OCI-LY7 (cell line): ENCODE data around the gene MRPS23. TPM values are rescaled to one million over a fixed set of nuclear protein-coding genes. Genes with fewer than 3 reads are reported as not detected.

Source experiments
- BruUV-seq: library from RNA; stranded (reverse); fragments of 400-500 nt; replicated peaks from 2 replicates; lab custom pipeline; 2021; lab: Mats Ljungman, UMichigan
- CTCF ChIA-PET: fragments of 300-600 bp; sonication (Branson Sonifier 250); formaldehyde crosslinking; loops from one replicate; lab custom pipeline; 2022; ENCODE audit warnings: antibody characterized with exemption; ENCODE audit not compliant: unreplicated experiment; lab: Charles Lee
- POLR2A ChIA-PET: fragments of 300-600 bp; sonication (Branson Sonifier 250); formaldehyde crosslinking; loops from one replicate; lab custom pipeline; 2022; ENCODE audit warnings: antibody characterized with exemption; lab: Charles Lee
- DNase-seq: peaks from one replicate; pipeline ENCODE4 v3.0.0-alpha.2; 2015; ENCODE audit warnings: low spot score
- H2AFZ ChIP-seq: fragments of 200-600 bp; sonication (generic), shearing (Covaris generic); 2 replicates; pipeline ENCODE4 v1.6.1; 2014; ENCODE audit warnings: mild to moderate bottlenecking, antibody characterized with exemption, low read length, moderate library complexity
- H3K27ac ChIP-seq: fragments of 200-600 bp; sonication (generic); 2 replicates; pipeline ENCODE4 v1.5.1; 2014; ENCODE audit warnings: mixed run types, low read depth, mild to moderate bottlenecking, moderate library complexity, low read length, inconsistent platforms; ENCODE audit not compliant: poor library complexity, severe bottlenecking
- H3K36me3 ChIP-seq: fragments of 200-600 bp; sonication (generic); 2 replicates; pipeline ENCODE4 v1.6.1; 2014; ENCODE audit warnings: mild to moderate bottlenecking, antibody characterized with exemption, low read length, moderate library complexity, mixed read lengths; ENCODE audit not compliant: insufficient read depth
- H3K4me1 ChIP-seq: fragments of 200-600 bp; sonication (generic); 2 replicates; pipeline ENCODE4 v1.5.1; 2014; ENCODE audit warnings: mild to moderate bottlenecking, low read length; ENCODE audit not compliant: insufficient read depth, poor library complexity, severe bottlenecking
- H3K4me2 ChIP-seq: fragments of 200-600 bp; sonication (generic); 2 replicates; pipeline ENCODE4 v1.6.1; 2014; ENCODE audit warnings: mild to moderate bottlenecking, low read length
- H3K4me3 ChIP-seq: fragments of 200-600 bp; sonication (generic); 2 replicates; pipeline ENCODE4 v1.5.1; 2014; ENCODE audit warnings: mild to moderate bottlenecking, low read depth, low read length; ENCODE audit not compliant: poor library complexity, severe bottlenecking
- H3K79me2 ChIP-seq: fragments of 200-600 bp; sonication (generic); 2 replicates; pipeline ENCODE4 v1.6.1; 2016; ENCODE audit warnings: low read depth, mild to moderate bottlenecking, low read length, moderate library complexity, mixed read lengths; ENCODE audit not compliant: insufficient read depth
- H3K9me2 ChIP-seq: fragments of 200-600 bp; sonication (generic); 2 replicates; pipeline ENCODE4 v1.6.1; 2016; ENCODE audit warnings: mild to moderate bottlenecking, low read length, mixed read lengths; ENCODE audit not compliant: insufficient read depth
- H3K9me3 ChIP-seq: fragments of 200-600 bp; sonication (generic); 2 replicates; pipeline ENCODE4 v1.6.1; 2014; ENCODE audit warnings: mild to moderate bottlenecking, mixed run types, low read length, mixed read lengths
- H4K20me1 ChIP-seq: fragments of 200-600 bp; sonication (generic); 2 replicates; pipeline ENCODE4 v1.6.1; 2014; ENCODE audit warnings: mild to moderate bottlenecking, antibody characterized with exemption, low read length, moderate library complexity, mixed read lengths; ENCODE audit not compliant: insufficient read depth
- EZH2phosphoT487 ChIP-seq: fragments of 200-600 bp; sonication (generic); IDR thresholded peaks from 2 replicates; pipeline ENCODE4 v1.6.1; 2018; ENCODE audit warnings: low read depth, borderline replicate concordance, mild to moderate bottlenecking, mixed run types, antibody characterized with exemption, low read length, moderate library complexity, mixed read lengths
- intact Hi-C: fragments of 100-400 bp; cut with micrococcal nuclease; formaldehyde crosslinking; loops from one replicate; pipeline ENCODE4 v1.10.0; 2022; ENCODE audit not compliant: unreplicated experiment
- total RNA-seq, 2 experiments: library from RNA; depleted of rRNA in 1 of 2; stranded (reverse); fragments of >200 nt in 1 of 2; shearing (Covaris generic) in 1 of 2; gene quantifications; 2 replicates each; pipeline ENCODE4 v1.2.3, GENCODE V29; 2014 to 2022
- TF ChIP-seq, protein P1 (sequence below): fragments of 200-600 bp; sonication (generic); conservative IDR thresholded peaks from 2 replicates; pipeline ENCODE4 v1.5.1; 2014; ENCODE audit warnings: mild to moderate bottlenecking, antibody characterized with exemption, low read length, moderate library complexity, mixed read lengths

MRPS23 gene
- total RNA-seq, 2 experiments from 2014 or later = 50.3 to 73.5 TPM

- H3K79me2 ChIP-seq = no peaks in the 10 kb centered on the region
- POLR2A ChIA-PET = no interaction called here
- no peaks in the 10 kb centered on the region for H3K9me2 ChIP-seq
- H3K4me3 ChIP-seq = no peak overlapping the region
- 0 out of 2 replicates have a peak, but pooled peaks cover 5% of the 10 kb centered on the region for H4K20me1 ChIP-seq
- no TSS peak for BruUV-seq
- no peak for DNase-seq
- no peaks in the 10 kb centered on the region for H3K9me3 ChIP-seq
- peaks cover 14% of the 10 kb centered on the region for H3K4me1 ChIP-seq
- H3K4me2 ChIP-seq = no peak overlapping the region
- CTCF ChIA-PET = no interaction called here
- no peak overlapping the region for H3K27ac ChIP-seq
- H3K36me3 ChIP-seq = no peaks in the 10 kb centered on the region
- H2AFZ ChIP-seq = no peak overlapping the region
- intact Hi-C loops = no loop called here
- TF ChIP-seq, protein P1, sequence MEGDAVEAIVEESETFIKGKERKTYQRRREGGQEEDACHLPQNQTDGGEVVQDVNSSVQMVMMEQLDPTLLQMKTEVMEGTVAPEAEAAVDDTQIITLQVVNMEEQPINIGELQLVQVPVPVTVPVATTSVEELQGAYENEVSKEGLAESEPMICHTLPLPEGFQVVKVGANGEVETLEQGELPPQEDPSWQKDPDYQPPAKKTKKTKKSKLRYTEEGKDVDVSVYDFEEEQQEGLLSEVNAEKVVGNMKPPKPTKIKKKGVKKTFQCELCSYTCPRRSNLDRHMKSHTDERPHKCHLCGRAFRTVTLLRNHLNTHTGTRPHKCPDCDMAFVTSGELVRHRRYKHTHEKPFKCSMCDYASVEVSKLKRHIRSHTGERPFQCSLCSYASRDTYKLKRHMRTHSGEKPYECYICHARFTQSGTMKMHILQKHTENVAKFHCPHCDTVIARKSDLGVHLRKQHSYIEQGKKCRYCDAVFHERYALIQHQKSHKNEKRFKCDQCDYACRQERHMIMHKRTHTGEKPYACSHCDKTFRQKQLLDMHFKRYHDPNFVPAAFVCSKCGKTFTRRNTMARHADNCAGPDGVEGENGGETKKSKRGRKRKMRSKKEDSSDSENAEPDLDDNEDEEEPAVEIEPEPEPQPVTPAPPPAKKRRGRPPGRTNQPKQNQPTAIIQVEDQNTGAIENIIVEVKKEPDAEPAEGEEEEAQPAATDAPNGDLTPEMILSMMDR = no peak
- TF ChIP-seq EZH2phosphoT487 = no peak
Observed at GRCh38 chr17:57862694-57863667, 13.1 kb upstream of the MRPS23 start.

- Histone ChIP-seq H3K9me3 (no peaks in the 10 kb centered on the region), H3K9me2 (no peaks in the 10 kb centered on the region), H3K27ac (no peak overlapping the region), H3K36me3 (no peaks in the 10 kb centered on the region), H3K4me1 (peaks cover 7% of the 10 kb centered on the region), H3K79me2 (no peaks in the 10 kb centered on the region), H4K20me1 (0 out of 2 replicates have a peak, but pooled peaks cover 5% of the 10 kb centered on the region), H2AFZ (no peak overlapping the region), H3K4me3 (no peak overlapping the region), H3K4me2 (no peak overlapping the region; the same call in 1 of the 2 replicates)
- CTCF ChIA-PET = interaction anchor here (0.6 kb wide), 1 partner anchor 106 kb away, joined by 5 read pairs; no protein-coding TSS in a partner anchor
- intact Hi-C loops = no loop called here
- no peak for DNase-seq
- POLR2A ChIA-PET = no interaction called here
- TF ChIP-seq, protein P1 = no peak
- no peak for TF ChIP-seq EZH2phosphoT487
- no TSS peak for BruUV-seq
Observed at GRCh38 chr17:57861790-57862693, 12.2 kb upstream of the MRPS23 start.
